IMR-90 (cell line): ENCODE results near the gene ERGIC1.

Experiments used
- BHLHE40 ChIP-seq: fragments of 150-350 bp; IDR thresholded peaks from 2 replicates; pipeline ENCODE4 v1.6.1; 2016; ENCODE audit warnings: mild to moderate bottlenecking, low read depth, low read length
- CTCF ChIP-seq: conservative IDR thresholded peaks from 2 replicates; pipeline ENCODE4 v1.5.1; 2012; ENCODE audit warnings: mild to moderate bottlenecking, low read depth, low read length, improper control_type of control experiment
- ELK1 ChIP-seq: fragments of 150-350 bp; IDR thresholded peaks from 2 replicates; pipeline ENCODE4 v1.6.1; 2016; ENCODE audit warnings: low read depth, mild to moderate bottlenecking, low read length, moderate library complexity, borderline replicate concordance
- POLR2A ChIP-seq: IDR thresholded peaks from 2 replicates; pipeline ENCODE4 v1.6.1; 2012; ENCODE audit warnings: mild to moderate bottlenecking, low read depth, low read length
- RAD21 ChIP-seq: IDR thresholded peaks from 2 replicates; pipeline ENCODE4 v1.6.1; 2012; ENCODE audit warnings: low read length, improper control_type of control experiment
- RCOR1 ChIP-seq: IDR thresholded peaks from 2 replicates; pipeline ENCODE4 v1.6.1; 2012; ENCODE audit warnings: mild to moderate bottlenecking, low read length, improper control_type of control experiment; ENCODE audit not compliant: insufficient replicate concordance
- RFX5 ChIP-seq: IDR thresholded peaks from 2 replicates; pipeline ENCODE4 v1.8.0; 2012; ENCODE audit warnings: low read depth, mild to moderate bottlenecking, low read length, moderate library complexity
- SMC3 ChIP-seq: fragments of 150-350 bp; IDR thresholded peaks from 2 replicates; pipeline ENCODE4 v1.6.1; 2016; ENCODE audit warnings: low read depth, mild to moderate bottlenecking, antibody characterized with exemption, low read length, moderate library complexity
- USF2 ChIP-seq: fragments of 150-350 bp; IDR thresholded peaks from 2 replicates; pipeline ENCODE4 v1.6.1; 2017; ENCODE audit warnings: mild to moderate bottlenecking, antibody characterized with exemption, low read length, low read depth

- TF ChIP-seq RAD21 (no peak), POLR2A (no peak), CTCF (no peak), ELK1 (no peak), RCOR1 (no peak), RFX5 (no peak), BHLHE40 (no peak), USF2 (no peak), SMC3 (no peak)
Measured at GRCh38 chr5:172923539-172923938, 89.5 kb downstream of the ERGIC1 start.
